ENCODE data around the gene RIPK4. TPM values are rescaled to one million over a fixed set of nuclear protein-coding genes. Genes with fewer than 3 reads are reported as not detected.

The RIPK4 gene
- polyA plus RNA-seq, 1 donor from 2014 or later = not detected

GRCh38 chr21:41799763-41800162, 32.9 kb upstream of the RIPK4 start:
- Histone ChIP-seq H4K20me1 (ENCODE audit: insufficient read depth) (no peaks in the 10 kb centered on the region), H2AFZ (ENCODE audit: low read depth, low read length) (no peak overlapping the region), H3K36me3 (ENCODE audit: insufficient read depth, low read length) (no peaks in the 10 kb centered on the region), H3F3A (ENCODE audit: insufficient read depth, low read length, poor library complexity, severe bottlenecking) (no peaks in the 10 kb centered on the region), H3K9ac (ENCODE audit: low read length) (no peak overlapping the region), H3K9me2 (ENCODE audit: insufficient read depth, low read length) (no peaks in the 10 kb centered on the region), H3K9me3 (ENCODE audit: low read length) (no peaks in the 10 kb centered on the region), H3K79me2 (replicated peaks; ENCODE audit: insufficient read depth, low read length) (no peaks in the 10 kb centered on the region), H3K4me3 (ENCODE audit: low read length) (no peak overlapping the region), H3K4me2 (ENCODE audit: low read length) (no peak overlapping the region), H3K27ac (ENCODE audit: low read length) (no peak overlapping the region), H3K27me3 (ENCODE audit: insufficient read depth, low read depth, low read length) (no peaks in the 10 kb centered on the region)
- no peak for TF ChIP-seq RAD21 (conservative IDR thresholded peaks at IDR 0.05)
- TF ChIP-seq, protein P1, sequence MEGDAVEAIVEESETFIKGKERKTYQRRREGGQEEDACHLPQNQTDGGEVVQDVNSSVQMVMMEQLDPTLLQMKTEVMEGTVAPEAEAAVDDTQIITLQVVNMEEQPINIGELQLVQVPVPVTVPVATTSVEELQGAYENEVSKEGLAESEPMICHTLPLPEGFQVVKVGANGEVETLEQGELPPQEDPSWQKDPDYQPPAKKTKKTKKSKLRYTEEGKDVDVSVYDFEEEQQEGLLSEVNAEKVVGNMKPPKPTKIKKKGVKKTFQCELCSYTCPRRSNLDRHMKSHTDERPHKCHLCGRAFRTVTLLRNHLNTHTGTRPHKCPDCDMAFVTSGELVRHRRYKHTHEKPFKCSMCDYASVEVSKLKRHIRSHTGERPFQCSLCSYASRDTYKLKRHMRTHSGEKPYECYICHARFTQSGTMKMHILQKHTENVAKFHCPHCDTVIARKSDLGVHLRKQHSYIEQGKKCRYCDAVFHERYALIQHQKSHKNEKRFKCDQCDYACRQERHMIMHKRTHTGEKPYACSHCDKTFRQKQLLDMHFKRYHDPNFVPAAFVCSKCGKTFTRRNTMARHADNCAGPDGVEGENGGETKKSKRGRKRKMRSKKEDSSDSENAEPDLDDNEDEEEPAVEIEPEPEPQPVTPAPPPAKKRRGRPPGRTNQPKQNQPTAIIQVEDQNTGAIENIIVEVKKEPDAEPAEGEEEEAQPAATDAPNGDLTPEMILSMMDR (IDR thresholded peaks at IDR 0.05; ENCODE audit: poor library complexity, severe bottlenecking) = no peak
- TF ChIP-seq MXI1 (conservative IDR thresholded peaks at IDR 0.05; ENCODE audit: poor library complexity, severe bottlenecking) = no peak
- TF ChIP-seq, protein P2, sequence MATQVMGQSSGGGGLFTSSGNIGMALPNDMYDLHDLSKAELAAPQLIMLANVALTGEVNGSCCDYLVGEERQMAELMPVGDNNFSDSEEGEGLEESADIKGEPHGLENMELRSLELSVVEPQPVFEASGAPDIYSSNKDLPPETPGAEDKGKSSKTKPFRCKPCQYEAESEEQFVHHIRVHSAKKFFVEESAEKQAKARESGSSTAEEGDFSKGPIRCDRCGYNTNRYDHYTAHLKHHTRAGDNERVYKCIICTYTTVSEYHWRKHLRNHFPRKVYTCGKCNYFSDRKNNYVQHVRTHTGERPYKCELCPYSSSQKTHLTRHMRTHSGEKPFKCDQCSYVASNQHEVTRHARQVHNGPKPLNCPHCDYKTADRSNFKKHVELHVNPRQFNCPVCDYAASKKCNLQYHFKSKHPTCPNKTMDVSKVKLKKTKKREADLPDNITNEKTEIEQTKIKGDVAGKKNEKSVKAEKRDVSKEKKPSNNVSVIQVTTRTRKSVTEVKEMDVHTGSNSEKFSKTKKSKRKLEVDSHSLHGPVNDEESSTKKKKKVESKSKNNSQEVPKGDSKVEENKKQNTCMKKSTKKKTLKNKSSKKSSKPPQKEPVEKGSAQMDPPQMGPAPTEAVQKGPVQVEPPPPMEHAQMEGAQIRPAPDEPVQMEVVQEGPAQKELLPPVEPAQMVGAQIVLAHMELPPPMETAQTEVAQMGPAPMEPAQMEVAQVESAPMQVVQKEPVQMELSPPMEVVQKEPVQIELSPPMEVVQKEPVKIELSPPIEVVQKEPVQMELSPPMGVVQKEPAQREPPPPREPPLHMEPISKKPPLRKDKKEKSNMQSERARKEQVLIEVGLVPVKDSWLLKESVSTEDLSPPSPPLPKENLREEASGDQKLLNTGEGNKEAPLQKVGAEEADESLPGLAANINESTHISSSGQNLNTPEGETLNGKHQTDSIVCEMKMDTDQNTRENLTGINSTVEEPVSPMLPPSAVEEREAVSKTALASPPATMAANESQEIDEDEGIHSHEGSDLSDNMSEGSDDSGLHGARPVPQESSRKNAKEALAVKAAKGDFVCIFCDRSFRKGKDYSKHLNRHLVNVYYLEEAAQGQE (IDR thresholded peaks at IDR 0.05; ENCODE audit: borderline replicate concordance) = no peak

DNA sequence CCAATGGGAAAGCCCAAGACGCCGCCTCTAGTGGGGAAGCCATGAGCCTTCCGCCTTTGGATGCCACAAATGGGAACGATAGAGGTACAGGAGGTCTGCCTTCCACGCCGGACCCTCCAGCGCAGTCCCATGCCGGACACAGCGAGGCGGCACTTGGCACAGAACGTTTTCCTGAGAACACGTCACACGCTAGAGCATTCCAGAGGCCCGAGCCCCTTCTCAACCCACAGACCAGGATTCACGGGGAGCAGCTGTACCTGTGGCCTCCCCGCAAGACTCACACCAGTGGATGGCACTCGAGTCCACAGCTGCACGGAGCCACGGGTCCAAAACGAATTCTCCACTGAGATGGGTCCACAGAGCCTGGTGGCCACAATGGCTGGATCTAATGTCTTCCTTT, 31.5 kb upstream of the RIPK4 start:
- H3K27ac ChIP-seq (ENCODE audit: low read length) = no peak overlapping the region
- no peaks in the 10 kb centered on the region for H3K79me2 ChIP-seq (replicated peaks; ENCODE audit: insufficient read depth, low read length)
- no peaks in the 10 kb centered on the region for H3F3A ChIP-seq (ENCODE audit: insufficient read depth, low read length, poor library complexity, severe bottlenecking)
- no peaks in the 10 kb centered on the region for H3K27me3 ChIP-seq (ENCODE audit: insufficient read depth, low read depth, low read length)
- H3K9me3 ChIP-seq (ENCODE audit: low read length) = no peaks in the 10 kb centered on the region
- no peaks in the 10 kb centered on the region for H3K36me3 ChIP-seq (ENCODE audit: insufficient read depth, low read length)
- no peak overlapping the region for H3K4me3 ChIP-seq (ENCODE audit: low read length)
- H3K9me2 ChIP-seq (ENCODE audit: insufficient read depth, low read length) = no peaks in the 10 kb centered on the region
- H2AFZ ChIP-seq (ENCODE audit: low read depth, low read length) = no peak overlapping the region
- no peaks in the 10 kb centered on the region for H4K20me1 ChIP-seq (ENCODE audit: insufficient read depth)
- no peak overlapping the region for H3K4me2 ChIP-seq (ENCODE audit: low read length)
- no peak overlapping the region for H3K9ac ChIP-seq (ENCODE audit: low read length)
- no peak for TF ChIP-seq POLR2AphosphoS5 (IDR thresholded peaks at IDR 0.05)
- TF ChIP-seq, protein P1 (IDR thresholded peaks at IDR 0.05; ENCODE audit: poor library complexity, severe bottlenecking) = no peak
- TF ChIP-seq SMC3 (conservative IDR thresholded peaks at IDR 0.05; ENCODE audit: poor library complexity) = no peak
- TF ChIP-seq MXI1 (conservative IDR thresholded peaks at IDR 0.05; ENCODE audit: poor library complexity, severe bottlenecking) = no peak
- TF ChIP-seq RAD21 (conservative IDR thresholded peaks at IDR 0.05) = no peak
- TF ChIP-seq EZH2 (IDR thresholded peaks at IDR 0.05; ENCODE audit: borderline replicate concordance, insufficient read depth, low read length, poor library complexity, severe bottlenecking) = no peak
- TF ChIP-seq, protein P2 (IDR thresholded peaks at IDR 0.05; ENCODE audit: borderline replicate concordance) = no peak
- no peak for TF ChIP-seq TAF1 (IDR thresholded peaks at IDR 0.05; ENCODE audit: low read depth)
- TF ChIP-seq EP300 (conservative IDR thresholded peaks at IDR 0.05; ENCODE audit: poor library complexity, severe bottlenecking) = no peak
